Heart right ventricle (tissue), 16 donors: ENCODE results near the gene FAM53A. TPM values are rescaled to one million over a fixed set of nuclear protein-coding genes. Genes with fewer than 3 reads are reported as not detected.

Experiments
- ATAC-seq, 8 donors: fragments of 200-7000 bp; cut with Tn5 transposase; one replicate each; pipeline ENCODE4 v1.9.1; 2020; ENCODE audit warnings: mild to moderate bottlenecking in 8 of 8, moderate library complexity in 8 of 8, moderate number of reproducible peaks in 1 of 8
- DNase-seq, 2 donors: peaks; one replicate each; pipeline ENCODE4 v3.0.0-alpha.2; 2020
- H3K27ac ChIP-seq, 10 donors: fragments of 200-600 bp; sonication (generic) in 2 of 10; one replicate each; pipeline versions ENCODE4 v1.5.0 to v1.8.0; 2020 to 2022; ENCODE audit warnings: mild to moderate bottlenecking in 3 of 10
- H3K27me3 ChIP-seq, 7 donors: fragments of 200-600 bp; one replicate each; pipeline ENCODE4 v1.8.0; 2021 to 2022; ENCODE audit warnings: mild to moderate bottlenecking in 2 of 7
- H3K36me3 ChIP-seq, 9 donors: fragments of 200-600 bp; sonication (generic) in 1 of 9; one replicate each; pipeline versions ENCODE4 v1.5.0 to v1.8.0; 2020 to 2022; ENCODE audit warnings: mild to moderate bottlenecking in 2 of 9
- H3K4me1 ChIP-seq, 9 donors: fragments of 200-600 bp; sonication (generic) in 1 of 9; one replicate each; pipeline versions ENCODE4 v1.5.0 to v1.8.0; 2020 to 2022; ENCODE audit warnings: mild to moderate bottlenecking in 4 of 9
- H3K4me3 ChIP-seq, 10 donors: fragments of 200-600 bp; sonication (generic) in 2 of 10; one replicate each; pipeline versions ENCODE4 v1.5.0 to v1.8.0; 2020 to 2022; ENCODE audit warnings: mild to moderate bottlenecking in 7 of 10, moderate library complexity in 2 of 10
- H3K9me3 ChIP-seq, 11 donors: fragments of 200-600 bp in 10 of 11; sonication (generic) in 2 of 11; one replicate each; pipeline versions ENCODE4 v1.5.0 to v1.8.0; 2013 to 2022; ENCODE audit warnings: mild to moderate bottlenecking in 2 of 11, control low read depth in 1 of 11, moderate library complexity in 1 of 11
- WGBS, 2 donors: extraction: QIAGEN DNeasy Blood & Tissue Kit; methylation state at CpG; one replicate each; pipeline ENCODE4 v1.1.7; 2013; ENCODE audit warnings: inconsistent platforms in 1 of 2; 5-methylcytosine and 5-hydroxymethylcytosine counted together
- intact Hi-C, 10 donors: fragments of 100-400 bp; cut with DNase I; formaldehyde crosslinking; loops; one replicate each; pipeline versions ENCODE4 v1.11.1 to v1.14.2; 2022
- polyA plus RNA-seq, 2 donors: library from polyadenylated mRNA; stranded (reverse); fragments of 200-250 nt; gene quantifications; one replicate each; pipeline ENCODE4 v1.2.3, GENCODE V29; 2013
- total RNA-seq, 10 donors: library from RNA; stranded (reverse); fragmentation: NEBNext Ultra II Directional in 3 of 10; extraction: Animal tissue kit (Norgen Biotek cat#: 25700) in 3 of 10; gene quantifications; one replicate each; pipeline versions ENCODE4 v1.2.1 to v1.2.4, GENCODE V29; 2021 to 2023
- TF ChIP-seq, protein P1 (sequence below), 9 donors: fragments of 200-600 bp; sonication (generic) in 2 of 9; IDR thresholded peaks; one replicate each; pipeline versions ENCODE4 v1.5.0 to v1.8.0; 2021 to 2022; ENCODE audit warnings: antibody characterized with exemption in 9 of 9, mild to moderate bottlenecking in 5 of 9, moderate library complexity in 1 of 9
- donor health status: Arrhythmogenic right ventricular cardiomyopathy.
- donor health status: ischemic (EF 13 %, LVEDD 7.1; RV severe dilation, severe dysfunction).
- donor health status: healthy with polysubstance abuse.
- donor health status: DM: no; HTN: yes; CAD: no.
- donor health status: DM: no; HTN: no; CAD: no.
- donor health status: ischemic (EF 25% LVEDD 6.9; RV normal size, moderate dysfunction).
- donor health status: ischemic (EF 25% LVEDD 5.7; RV mildly dilated, moderate dysfunction).
- donor health status: healthy.
- donor health status: DM: yes; HTN: yes; CAD: no.
- donor health status: Ischemic cardiomyopathy.
- donor health status: ischemic (EF 35%, LVEDD 5.7; RV mildly dilated, moderate dysfunction).
- donor health status: nonischemic (EF 11% LVEDD 7.7; RV severe dilation, severe dysfunction).
- donor health status: DM: yes; HTN: yes; CAD: no.
- donor health status: PGD.
- donor health status: ischemic (EF 29% LVEDD 5.4; RV normal size, mild dysfunction).
- donor health status: nonischemic (EF 23%, LVEDD 6.1; RV moderate dilation, normal function).

FAM53A gene
- total and polyA plus RNA-seq, 12 donors: 0.24 to 1.5 (median 0.74) TPM

DNA sequence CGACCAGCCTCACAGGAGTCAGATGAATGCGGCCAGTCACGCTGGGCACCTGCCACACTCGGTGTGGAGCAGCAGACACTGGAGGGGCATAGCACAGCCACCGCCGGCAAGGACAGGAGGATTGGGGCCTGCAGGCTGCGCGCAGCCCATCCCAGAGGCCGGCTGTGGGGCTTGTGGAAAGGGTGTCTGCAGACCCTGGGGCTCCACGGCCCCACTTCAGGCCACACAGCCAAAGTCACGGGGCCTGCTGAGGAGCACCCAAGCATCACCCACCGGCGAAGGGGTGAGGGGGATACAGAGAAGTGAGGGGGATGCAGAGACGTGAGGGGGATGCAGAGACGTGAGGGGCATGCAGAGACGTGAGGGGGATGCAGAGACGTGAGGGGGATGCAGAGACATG lies 70.1 kb downstream of the FAM53A start:
- Histone ChIP-seq H3K27ac (no peak overlapping the region), H3K36me3 (no peaks in the 10 kb centered on the region), H3K27me3 (peaks cover 0 to 5% (median 0%) of the 10 kb centered on the region in 7 donors), H3K9me3 (peaks cover 0 to 11% (median 0%) of the 10 kb centered on the region in 11 donors), H3K4me1 (peaks cover 0 to 7% (median 0%) of the 10 kb centered on the region in 9 donors), H3K4me3 (no peak overlapping the region)
- DNase-seq (no peak), ATAC-seq (no peak)
- 88 to 89% methylated on average over 17 of the region's 17 CpGs for WGBS, 2 donors
- intact Hi-C loops: no loop called here
- TF ChIP-seq, protein P1, sequence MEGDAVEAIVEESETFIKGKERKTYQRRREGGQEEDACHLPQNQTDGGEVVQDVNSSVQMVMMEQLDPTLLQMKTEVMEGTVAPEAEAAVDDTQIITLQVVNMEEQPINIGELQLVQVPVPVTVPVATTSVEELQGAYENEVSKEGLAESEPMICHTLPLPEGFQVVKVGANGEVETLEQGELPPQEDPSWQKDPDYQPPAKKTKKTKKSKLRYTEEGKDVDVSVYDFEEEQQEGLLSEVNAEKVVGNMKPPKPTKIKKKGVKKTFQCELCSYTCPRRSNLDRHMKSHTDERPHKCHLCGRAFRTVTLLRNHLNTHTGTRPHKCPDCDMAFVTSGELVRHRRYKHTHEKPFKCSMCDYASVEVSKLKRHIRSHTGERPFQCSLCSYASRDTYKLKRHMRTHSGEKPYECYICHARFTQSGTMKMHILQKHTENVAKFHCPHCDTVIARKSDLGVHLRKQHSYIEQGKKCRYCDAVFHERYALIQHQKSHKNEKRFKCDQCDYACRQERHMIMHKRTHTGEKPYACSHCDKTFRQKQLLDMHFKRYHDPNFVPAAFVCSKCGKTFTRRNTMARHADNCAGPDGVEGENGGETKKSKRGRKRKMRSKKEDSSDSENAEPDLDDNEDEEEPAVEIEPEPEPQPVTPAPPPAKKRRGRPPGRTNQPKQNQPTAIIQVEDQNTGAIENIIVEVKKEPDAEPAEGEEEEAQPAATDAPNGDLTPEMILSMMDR (IDR thresholded peaks at IDR 0.05): no peak

DNA sequence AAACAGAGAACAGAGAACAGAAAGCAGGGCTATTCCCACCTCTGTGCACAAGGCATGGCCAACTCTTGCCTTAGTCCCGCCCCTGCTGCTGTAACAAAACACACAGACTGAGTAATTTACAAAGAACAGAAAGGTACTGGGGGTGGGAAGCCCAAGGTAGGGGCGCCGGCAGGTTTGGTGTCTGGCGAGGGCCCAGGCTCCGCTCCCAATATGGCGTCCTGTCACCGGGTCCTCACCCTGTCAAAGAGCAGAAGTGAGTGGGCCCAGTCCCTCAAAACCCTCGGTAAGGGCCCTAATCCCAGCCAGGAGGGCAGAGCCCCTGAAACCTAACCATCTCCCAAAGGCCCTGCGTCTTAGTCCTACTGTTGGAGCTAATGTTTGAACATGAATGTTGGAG lies 71.0 kb downstream of the FAM53A start:
- DNase-seq: no peak
- Histone ChIP-seq H3K4me3 (no peak overlapping the region), H3K36me3 (no peaks in the 10 kb centered on the region), H3K27ac (no peak overlapping the region), H3K9me3 (peaks cover 0 to 11% (median 0%) of the 10 kb centered on the region in 11 donors), H3K27me3 (peaks cover 0 to 5% (median 0%) of the 10 kb centered on the region in 7 donors), H3K4me1 (peaks cover 0 to 7% (median 0%) of the 10 kb centered on the region in 9 donors)
- intact Hi-C loops: no loop called here
- no peak for ATAC-seq
- 78 to 84% methylated on average over 9 of the region's 9 CpGs for WGBS, 2 donors
- TF ChIP-seq, protein P1 (IDR thresholded peaks at IDR 0.05): no peak

DNA sequence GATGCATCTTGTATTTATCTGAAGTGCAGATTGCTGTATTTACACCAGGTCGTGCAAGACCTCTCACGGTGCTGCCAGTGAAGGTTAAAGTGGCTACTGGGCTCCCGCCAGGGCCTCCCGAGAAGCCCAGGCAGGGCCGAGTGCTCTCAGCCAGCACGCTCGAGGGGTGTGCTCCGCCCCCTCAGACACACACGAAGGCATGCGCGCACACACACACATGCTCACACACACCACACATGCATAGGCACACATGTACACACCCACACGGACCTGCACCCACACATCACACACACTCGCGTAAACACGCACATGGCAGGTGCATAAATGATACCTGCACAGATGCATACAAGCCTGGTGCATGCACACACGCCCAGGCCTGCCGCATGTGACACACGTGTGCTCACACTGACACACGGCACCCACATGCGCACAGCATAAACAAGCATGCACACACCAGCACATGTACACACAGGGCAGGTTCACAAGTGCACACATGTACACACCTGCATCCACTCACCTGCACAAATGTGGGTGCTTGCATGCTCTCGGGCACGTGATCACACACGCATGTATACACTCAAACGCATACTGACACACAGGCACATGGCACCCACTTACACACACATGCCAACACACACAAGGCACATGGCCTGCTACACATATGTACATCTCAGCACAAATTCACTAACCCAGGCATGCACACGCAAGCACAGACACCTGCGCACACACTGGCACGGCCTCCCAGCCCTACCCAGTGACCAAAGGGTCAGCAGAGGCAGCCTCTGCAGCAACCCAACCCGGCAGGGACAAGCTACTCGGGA lies 71.6 kb downstream of the FAM53A start:
- ATAC-seq (no peak), DNase-seq (no peak)
- Histone ChIP-seq H3K27me3 (peaks cover 0 to 5% (median 0%) of the 10 kb centered on the region in 7 donors), H3K27ac (no peak overlapping the region), H3K4me1 (peaks cover 0 to 7% (median 0%) of the 10 kb centered on the region in 9 donors), H3K4me3 (no peak overlapping the region), H3K36me3 (no peaks in the 10 kb centered on the region), H3K9me3 (peaks cover 0 to 4% (median 0%) of the 10 kb centered on the region in 11 donors)
- intact Hi-C loops: no loop called here
- WGBS, 2 donors: 85 to 86% methylated on average over 29 of the region's 29 CpGs
- TF ChIP-seq, protein P1 (IDR thresholded peaks at IDR 0.05): no peak

DNA sequence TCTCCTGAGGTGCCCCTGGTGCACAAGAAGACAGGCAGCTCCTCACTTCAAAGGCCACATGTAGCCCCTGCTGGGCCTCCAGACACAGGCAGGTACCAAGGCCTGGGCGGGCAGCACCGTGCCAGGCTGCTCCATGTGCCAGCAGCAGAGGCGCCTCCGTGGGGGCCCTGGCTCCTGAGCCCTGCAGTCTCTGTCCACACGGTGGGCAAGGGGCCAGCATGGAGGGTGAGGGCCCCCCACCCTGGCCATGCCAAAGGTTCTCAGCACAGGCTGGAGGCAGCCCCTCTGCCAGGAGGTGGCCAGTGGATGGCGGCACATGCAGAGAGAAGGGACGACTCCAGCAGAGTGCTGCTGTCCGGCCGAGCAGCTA lies 72.6 kb downstream of the FAM53A start:
- Histone ChIP-seq H3K27me3 (peaks cover 0 to 12% (median 0%) of the 10 kb centered on the region in 7 donors), H3K4me3 (no peak overlapping the region), H3K36me3 (no peaks in the 10 kb centered on the region), H3K27ac (no peak overlapping the region), H3K4me1 (peaks cover 0 to 3% (median 0%) of the 10 kb centered on the region in 9 donors), H3K9me3 (no peaks in the 10 kb centered on the region)
- peak in 1 of 8 donors; percentile 16 for ATAC-seq
- peak in 1 of 2 donors; percentile 7 for DNase-seq
- intact Hi-C loops: no loop called here
- TF ChIP-seq, protein P1 (IDR thresholded peaks at IDR 0.05): no peak
- WGBS, 2 donors: 79 to 85% methylated on average over 9 of the region's 9 CpGs
